Measurements from ENCODE around the gene CDHR1. TPM values are rescaled to one million over a fixed set of nuclear protein-coding genes. Genes with fewer than 3 reads are reported as not detected.

The CDHR1 gene
- total RNA-seq, 1 experiment from 2014 or later = 0.39 TPM

DNA sequence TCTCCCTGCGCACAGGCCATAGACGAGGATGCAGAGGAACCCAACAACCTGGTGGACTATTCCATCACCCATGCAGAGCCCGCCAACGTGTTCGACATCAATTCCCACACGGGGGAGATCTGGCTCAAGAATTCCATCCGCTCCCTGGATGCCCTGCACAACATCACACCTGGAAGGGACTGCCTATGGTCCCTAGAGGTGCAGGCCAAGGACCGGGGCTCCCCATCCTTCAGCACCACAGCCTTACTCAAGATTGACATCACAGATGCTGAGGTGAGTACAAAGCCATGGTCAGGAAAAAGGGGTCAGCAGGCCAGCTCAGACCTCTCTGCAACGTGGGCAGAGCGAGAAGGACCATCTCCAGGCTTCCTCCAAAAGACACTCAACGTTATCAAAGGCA, 18.7 kb downstream of the CDHR1 start:
- intact Hi-C loops (cut with micrococcal nuclease; ENCODE audit: unreplicated experiment) = no loop called here
- ChIA-PET CTCF (interaction anchor here (0.7 kb wide), 1 partner anchor 61 kb away, joined by 3 read pairs; no protein-coding TSS in a partner anchor), POLR2A (no interaction called here)

GRCh38 chr10:84214046-84214572, 19.8 kb downstream of the CDHR1 start:
- Histone ChIP-seq H3K4me3 (ENCODE audit: low read depth in 2 of 2, low read length in 2 of 2) (no peak overlapping the region), H3K27me3 (ENCODE audit: control insufficient read depth, insufficient read depth, low read length) (peaks cover 19% of the 10 kb centered on the region), H3K36me3 (ENCODE audit: control insufficient read depth, insufficient read depth, low read length) (no peaks in the 10 kb centered on the region), H3K27ac (ENCODE audit: low read length) (no peak overlapping the region), H3K9me3 (ENCODE audit: control insufficient read depth, insufficient read depth, low read depth, low read length) (no peaks in the 10 kb centered on the region), H3K4me1 (ENCODE audit: control insufficient read depth, insufficient read depth, low read length) (no peaks in the 10 kb centered on the region)
- ATAC-seq (no peak), DNase-seq (ENCODE audit: low read depth, low spot score) (no peak)
- TF ChIP-seq SIN3A (IDR thresholded peaks at IDR 0.05; ENCODE audit: borderline replicate concordance, insufficient read depth, low read depth, low read length) (no peak), TCF7L2 (IDR thresholded peaks at IDR 0.05; ENCODE audit: low read depth, low read length) (no peak), POLR2AphosphoS5 (IDR thresholded peaks at IDR 0.05; ENCODE audit: low read depth, low read length) (no peak), CTCF (IDR thresholded peaks at IDR 0.05) (no peak), REST (IDR thresholded peaks at IDR 0.05; ENCODE audit: insufficient read depth in 1 of 2, low read depth in 2 of 2, low read length in 1 of 2) (no peak)
- no TSS peak for BruUV-seq (replicated peaks)
- in situ Hi-C loops (cut with HindIII; ENCODE audit: low pct_unique_long_range_greater_than_20kb, low sequenced_read_pairs) (no loop called here), intact Hi-C loops (cut with micrococcal nuclease; ENCODE audit: unreplicated experiment) (no loop called here)
- ChIA-PET CTCF (no interaction called here), POLR2A (no interaction called here)

More for the DNA sequence above, 18.7 kb downstream of the CDHR1 start:
- no peak for ATAC-seq
- H3K4me3 ChIP-seq (ENCODE audit: low read depth in 2 of 2, low read length in 2 of 2) = no peak overlapping the region
- BruUV-seq (replicated peaks) = no TSS peak
- H3K27ac ChIP-seq (ENCODE audit: low read length) = no peak overlapping the region
- H3K27me3 ChIP-seq (ENCODE audit: control insufficient read depth, insufficient read depth, low read length) = peaks cover 25% of the 10 kb centered on the region
- no peaks in the 10 kb centered on the region for H3K9me3 ChIP-seq (ENCODE audit: control insufficient read depth, insufficient read depth, low read depth, low read length)
- in situ Hi-C loops (cut with HindIII; ENCODE audit: low pct_unique_long_range_greater_than_20kb, low sequenced_read_pairs) = no loop called here
- no peaks in the 10 kb centered on the region for H3K36me3 ChIP-seq (ENCODE audit: control insufficient read depth, insufficient read depth, low read length)
- no peak for TF ChIP-seq TCF7L2 (IDR thresholded peaks at IDR 0.05; ENCODE audit: low read depth, low read length)
- TF ChIP-seq POLR2AphosphoS5 (IDR thresholded peaks at IDR 0.05; ENCODE audit: low read depth, low read length) = no peak
- no peak for TF ChIP-seq REST (IDR thresholded peaks at IDR 0.05; ENCODE audit: insufficient read depth in 1 of 2, low read depth in 2 of 2, low read length in 1 of 2)
- TF ChIP-seq CTCF (IDR thresholded peaks at IDR 0.05) = no peak
- no peak for TF ChIP-seq SIN3A (IDR thresholded peaks at IDR 0.05; ENCODE audit: borderline replicate concordance, insufficient read depth, low read depth, low read length)
- no peaks in the 10 kb centered on the region for H3K4me1 ChIP-seq (ENCODE audit: control insufficient read depth, insufficient read depth, low read length)
- DNase-seq (ENCODE audit: low read depth, low spot score) = no peak

Data from Panc1 (cell line).